ENCODE results near the gene PHLPP1.

Gene PHLPP1

GRCh38 chr18:62744076-62744968 lies 29.0 kb downstream of the PHLPP1 start:
- Histone ChIP-seq H3K4me1 (peaks cover 0 to 35% (median 10%) of the 10 kb centered on the region in 4 donors), H3K36me3 (no peaks in the 10 kb centered on the region), H3K27me3 (no peaks in the 10 kb centered on the region), H3K27ac (no peak overlapping the region), H3K4me3 (no peak overlapping the region), H3K9me3 (no peaks in the 10 kb centered on the region)
- TF ChIP-seq CTCF (IDR thresholded peaks at IDR 0.05): no peak
- intact Hi-C loops (cut with DNase I; ENCODE audit: low total_unique reads): no loop called here
- DNase-seq: no peak

- no peaks in the 10 kb centered on the region for H3K36me3 ChIP-seq
- no peaks in the 10 kb centered on the region for H3K9me3 ChIP-seq
- no peak overlapping the region for H3K27ac ChIP-seq
- H3K4me3 ChIP-seq: no peak overlapping the region
- DNase-seq: no peak
- TF ChIP-seq CTCF (IDR thresholded peaks at IDR 0.05): no peak
- peaks cover 0 to 35% (median 10%) of the 10 kb centered on the region in 4 donors for H3K4me1 ChIP-seq
- no peaks in the 10 kb centered on the region for H3K27me3 ChIP-seq
- intact Hi-C loops (cut with DNase I; ENCODE audit: low total_unique reads): no loop called here
Observed at GRCh38 chr18:62745089-62745751, 29.9 kb downstream of the PHLPP1 start.

GRCh38 chr18:62749389-62749788 lies 34.0 kb downstream of the PHLPP1 start:
- H3K4me3 ChIP-seq: no peak overlapping the region
- H3K27ac ChIP-seq: no peak overlapping the region
- no peak for DNase-seq
- intact Hi-C loops (cut with DNase I; ENCODE audit: low total_unique reads): no loop called here
- no peak for TF ChIP-seq CTCF (IDR thresholded peaks at IDR 0.05)
- H3K9me3 ChIP-seq: no peaks in the 10 kb centered on the region
- no peaks in the 10 kb centered on the region for H3K27me3 ChIP-seq
- peaks cover 0 to 27% (median 13%) of the 10 kb centered on the region in 4 donors for H3K4me1 ChIP-seq
- H3K36me3 ChIP-seq: no peaks in the 10 kb centered on the region

GRCh38 chr18:62751341-62751821 lies 36.0 kb downstream of the PHLPP1 start:
- H3K27me3 ChIP-seq: no peaks in the 10 kb centered on the region
- H3K9me3 ChIP-seq: no peaks in the 10 kb centered on the region
- TF ChIP-seq CTCF (IDR thresholded peaks at IDR 0.05): no peak
- no peak overlapping the region for H3K27ac ChIP-seq
- intact Hi-C loops (cut with DNase I; ENCODE audit: low total_unique reads): no loop called here
- peaks cover 0 to 16% (median 12%) of the 10 kb centered on the region in 4 donors for H3K4me1 ChIP-seq
- no peak for DNase-seq
- no peak overlapping the region for H3K4me3 ChIP-seq
- H3K36me3 ChIP-seq: no peaks in the 10 kb centered on the region

- Histone ChIP-seq H3K36me3 (no peaks in the 10 kb centered on the region), H3K27me3 (no peaks in the 10 kb centered on the region), H3K4me3 (no peak overlapping the region), H3K4me1 (peaks cover 0 to 16% (median 12%) of the 10 kb centered on the region in 4 donors), H3K27ac (no peak overlapping the region), H3K9me3 (no peaks in the 10 kb centered on the region)
- intact Hi-C loops (cut with DNase I; ENCODE audit: low total_unique reads): no loop called here
- TF ChIP-seq CTCF (IDR thresholded peaks at IDR 0.05): no peak
- no peak for DNase-seq
Observed at GRCh38 chr18:62751977-62752376, 36.6 kb downstream of the PHLPP1 start.
